SU-DHL-6 (cell line): ENCODE measurements around the gene ACP6.

Experiments used
- H2AFZ ChIP-seq: fragments of 200-600 bp; sonication (generic); 2 replicates; pipeline ENCODE4 v1.6.1; 2014; ENCODE audit warnings: low read depth, mild to moderate bottlenecking, moderate library complexity, mixed read lengths, antibody characterized with exemption, low read length; ENCODE audit not compliant: severe bottlenecking
- H3F3A ChIP-seq: fragments of 200-600 bp; shearing (Covaris generic); 2 replicates; pipeline ENCODE4 v1.6.0; 2016; ENCODE audit warnings: antibody characterized with exemption, mild to moderate bottlenecking; ENCODE audit not compliant: insufficient read depth
- H3K27ac ChIP-seq: fragments of 200-600 bp; sonication (generic); 2 replicates; pipeline ENCODE4 v1.5.1; 2016; ENCODE audit warnings: low read depth, mild to moderate bottlenecking, low read length, moderate library complexity, mixed read lengths
- H3K27me3 ChIP-seq: fragments of 200-600 bp; sonication (generic), shearing (Covaris generic); 2 replicates; pipeline ENCODE4 v1.6.0; 2014; ENCODE audit warnings: mild to moderate bottlenecking, low read length
- H3K36me3 ChIP-seq: fragments of 200-600 bp; sonication (generic); 2 replicates; pipeline ENCODE4 v1.6.1; 2014; ENCODE audit warnings: mild to moderate bottlenecking, low read length, mixed read lengths
- H3K4me2 ChIP-seq: fragments of 300-600, 200-600 bp; shearing (Covaris generic), sonication (generic); 2 replicates; pipeline ENCODE4 v1.6.0; 2014; ENCODE audit warnings: low read length, low read depth, mild to moderate bottlenecking; ENCODE audit not compliant: poor library complexity, severe bottlenecking
- H3K4me3 ChIP-seq: fragments of 200-600 bp; sonication (generic); 2 replicates; pipeline ENCODE4 v1.5.1; 2014; ENCODE audit warnings: antibody characterized with exemption, low read length, mild to moderate bottlenecking, mixed read lengths; ENCODE audit not compliant: insufficient read depth, poor library complexity, severe bottlenecking
- H3K79me2 ChIP-seq: fragments of 200-600 bp; sonication (generic); 2 replicates; pipeline ENCODE4 v1.6.1; 2014; ENCODE audit warnings: mild to moderate bottlenecking, low read length, moderate library complexity; ENCODE audit not compliant: insufficient read depth
- H3K9ac ChIP-seq: fragments of 200-600 bp; sonication (generic); 2 replicates; pipeline ENCODE4 v1.7.0; 2014; ENCODE audit warnings: mild to moderate bottlenecking, low read length
- H3K9me2 ChIP-seq: fragments of 200-600 bp; sonication (generic); replicated peaks from 2 replicates; pipeline ENCODE4 v1.6.1; 2014; ENCODE audit warnings: low read length; ENCODE audit not compliant: insufficient read depth
- H3K9me3 ChIP-seq: fragments of 200-600 bp; sonication (generic); 2 replicates; pipeline ENCODE4 v1.6.1; 2014; ENCODE audit warnings: low read length, mixed read lengths; ENCODE audit not compliant: insufficient read depth
- H4K20me1 ChIP-seq: fragments of 200-600 bp; sonication (generic); 2 replicates; pipeline ENCODE4 v1.6.1; 2014; ENCODE audit warnings: low read depth, mild to moderate bottlenecking, antibody characterized with exemption, low read length, moderate library complexity, mixed read lengths
- CTCF ChIP-seq: fragments of 200-600 bp; sonication (generic); IDR thresholded peaks from one replicate; pipeline ENCODE4 v1.5.1; 2017; ENCODE audit warnings: antibody characterized with exemption, mild to moderate bottlenecking, low read length, moderate library complexity; ENCODE audit not compliant: insufficient read depth, poor library complexity, severe bottlenecking
- EZH2phosphoT487 ChIP-seq: fragments of 200-600 bp; sonication (generic), shearing (Covaris generic); conservative IDR thresholded peaks from 2 replicates; pipeline ENCODE4 v1.6.1; 2018; ENCODE audit warnings: mild to moderate bottlenecking, antibody characterized with exemption, low read length, moderate library complexity, mixed read lengths

The ACP6 gene

GRCh38 chr1:147630447-147630846, 39.9 kb downstream of the ACP6 start:
- TF ChIP-seq EZH2phosphoT487 (no peak), CTCF (no peak)
- Histone ChIP-seq H3K9ac (no peak overlapping the region), H3K9me2 (no peaks in the 10 kb centered on the region), H3K4me2 (no peak overlapping the region), H3K79me2 (no peaks in the 10 kb centered on the region), H3K36me3 (no peaks in the 10 kb centered on the region), H3F3A (no peaks in the 10 kb centered on the region), H4K20me1 (no peaks in the 10 kb centered on the region), H3K4me3 (no peak overlapping the region), H3K27me3 (no peaks in the 10 kb centered on the region), H3K27ac (no peak overlapping the region), H3K9me3 (no peaks in the 10 kb centered on the region), H2AFZ (no peak overlapping the region)

- no peaks in the 10 kb centered on the region for H3K9me2 ChIP-seq
- no peak overlapping the region for H3K9ac ChIP-seq
- H2AFZ ChIP-seq = no peak overlapping the region
- no peaks in the 10 kb centered on the region for H3K36me3 ChIP-seq
- no peak for TF ChIP-seq EZH2phosphoT487
- TF ChIP-seq CTCF = no peak
- no peaks in the 10 kb centered on the region for H3F3A ChIP-seq
- H3K4me2 ChIP-seq = no peak overlapping the region
- H3K27ac ChIP-seq = no peak overlapping the region
- H3K4me3 ChIP-seq = no peak overlapping the region
- no peaks in the 10 kb centered on the region for H4K20me1 ChIP-seq
- no peaks in the 10 kb centered on the region for H3K79me2 ChIP-seq
- no peaks in the 10 kb centered on the region for H3K9me3 ChIP-seq
- H3K27me3 ChIP-seq = no peaks in the 10 kb centered on the region
Measured at GRCh38 chr1:147630022-147630421, 40.3 kb downstream of the ACP6 start.

- TF ChIP-seq CTCF (no peak), EZH2phosphoT487 (no peak)
- H3K79me2 ChIP-seq = no peaks in the 10 kb centered on the region
- no peak overlapping the region for H3K9ac ChIP-seq
- no peaks in the 10 kb centered on the region for H3F3A ChIP-seq
- H3K9me3 ChIP-seq = no peaks in the 10 kb centered on the region
- no peak overlapping the region for H2AFZ ChIP-seq
- no peaks in the 10 kb centered on the region for H4K20me1 ChIP-seq
- H3K27ac ChIP-seq = no peak overlapping the region
- no peaks in the 10 kb centered on the region for H3K36me3 ChIP-seq
- H3K4me2 ChIP-seq = no peak overlapping the region
- no peaks in the 10 kb centered on the region for H3K9me2 ChIP-seq
- H3K4me3 ChIP-seq = no peak overlapping the region
- H3K27me3 ChIP-seq = no peaks in the 10 kb centered on the region
Measured at GRCh38 chr1:147628441-147628840, 41.9 kb downstream of the ACP6 start.
